ENCODE data around the gene CD300E.
"Not testable (repeated sequence)": the region's sequence is repeated elsewhere in the genome, so short reads cannot be mapped to it uniquely, and the experiment has no call there.

The CD300E gene

DNA sequence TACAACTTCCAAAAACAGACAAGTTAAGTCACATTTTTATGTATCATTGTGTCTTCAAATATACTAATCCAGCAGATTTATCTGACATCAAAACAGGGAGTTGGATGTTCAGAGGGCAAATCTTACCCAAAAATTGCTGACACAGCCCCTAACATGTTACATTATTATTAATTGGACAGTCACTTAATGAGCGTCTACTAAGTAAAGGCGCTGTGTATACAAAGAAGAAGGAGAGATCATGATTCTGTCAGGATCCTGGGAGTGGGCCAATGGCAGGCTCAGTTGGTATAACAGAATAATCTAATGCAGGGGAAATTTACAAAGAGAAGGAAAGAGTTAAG lies 18.4 kb upstream of the CD300E start:
- Mint-ChIP-seq H3K36me3 (no peaks in the 10 kb centered on the region), H3K4me3 (no peak overlapping the region), H3K9me3 (no peaks in the 10 kb centered on the region), H3K4me1 (peaks cover 20% of the 10 kb centered on the region), H3K27ac (no peak overlapping the region)
- ATAC-seq: no peak
- no peak for DNase-seq (ENCODE audit: low spot score in 2 of 2)

DNA sequence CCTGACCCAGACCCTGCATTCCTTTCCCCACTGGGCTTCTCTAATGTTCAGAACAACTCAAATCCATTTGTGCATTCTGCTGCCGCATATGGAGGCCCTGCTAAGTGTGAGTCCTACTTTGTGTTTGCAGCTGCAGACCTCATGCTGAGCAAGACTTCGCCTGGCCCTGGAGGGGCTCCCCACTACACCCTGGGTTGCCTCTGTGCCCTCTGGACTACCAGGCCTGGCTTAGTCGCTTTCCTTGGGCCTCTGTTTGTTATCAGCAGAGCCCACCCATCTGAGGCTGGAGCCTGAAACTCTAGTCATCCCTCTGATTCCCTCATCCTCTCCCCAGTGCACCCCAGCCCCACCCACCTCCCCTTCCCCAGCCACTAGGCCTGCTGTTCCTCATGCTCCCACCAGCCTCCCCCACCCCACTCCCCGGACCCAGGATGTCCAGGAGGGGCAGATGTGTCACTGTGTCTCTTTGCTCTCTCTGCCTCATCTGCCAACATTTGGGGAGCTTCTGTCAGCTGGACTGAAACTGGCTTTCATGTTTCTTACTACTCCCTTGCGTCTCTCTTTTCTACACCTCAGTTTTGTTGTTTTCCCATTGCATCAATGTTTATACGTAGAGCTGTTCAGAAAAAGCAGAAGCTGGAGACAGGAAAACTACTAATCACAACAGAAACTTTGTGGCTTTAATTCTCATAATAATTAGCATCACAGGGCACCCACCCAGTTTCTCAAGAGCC lies 17.9 kb upstream of the CD300E start:
- ATAC-seq: no peak
- H3K27ac Mint-ChIP-seq: no peak overlapping the region
- no peaks in the 10 kb centered on the region for H3K36me3 Mint-ChIP-seq
- H3K9me3 Mint-ChIP-seq: no peaks in the 10 kb centered on the region
- no peak overlapping the region for H3K4me3 Mint-ChIP-seq
- DNase-seq (ENCODE audit: low spot score in 2 of 2): no peak
- peaks cover 20% of the 10 kb centered on the region for H3K4me1 Mint-ChIP-seq

DNA sequence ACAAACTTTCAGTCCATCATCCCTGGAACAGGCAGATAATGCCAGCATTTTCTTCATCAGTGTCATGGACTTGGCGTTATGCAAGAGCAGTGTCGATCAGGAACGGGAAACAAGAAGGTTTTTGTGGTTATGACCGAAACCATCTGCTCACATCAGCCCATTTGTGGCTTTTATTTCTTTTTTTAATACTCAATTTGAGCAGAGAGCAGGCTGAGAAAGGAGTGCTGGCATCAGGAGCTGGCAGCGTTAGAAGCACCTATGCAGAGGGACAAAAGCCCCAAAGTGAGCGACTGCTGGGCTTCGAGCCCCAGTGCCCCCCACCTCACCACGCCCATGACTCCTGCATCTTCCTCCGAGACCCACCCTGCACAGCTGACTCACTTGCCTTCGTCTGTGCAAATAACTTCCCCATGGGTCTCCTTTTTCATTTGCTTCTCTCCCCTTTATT lies 16.2 kb upstream of the CD300E start:
- no peak overlapping the region for H3K27ac Mint-ChIP-seq
- ATAC-seq: peak; percentile 53
- H3K9me3 Mint-ChIP-seq: no peaks in the 10 kb centered on the region
- no peak for DNase-seq (ENCODE audit: low spot score in 2 of 2)
- H3K4me1 Mint-ChIP-seq: peaks cover 20% of the 10 kb centered on the region
- H3K36me3 Mint-ChIP-seq: no peaks in the 10 kb centered on the region
- H3K4me3 Mint-ChIP-seq: no peak overlapping the region

DNA sequence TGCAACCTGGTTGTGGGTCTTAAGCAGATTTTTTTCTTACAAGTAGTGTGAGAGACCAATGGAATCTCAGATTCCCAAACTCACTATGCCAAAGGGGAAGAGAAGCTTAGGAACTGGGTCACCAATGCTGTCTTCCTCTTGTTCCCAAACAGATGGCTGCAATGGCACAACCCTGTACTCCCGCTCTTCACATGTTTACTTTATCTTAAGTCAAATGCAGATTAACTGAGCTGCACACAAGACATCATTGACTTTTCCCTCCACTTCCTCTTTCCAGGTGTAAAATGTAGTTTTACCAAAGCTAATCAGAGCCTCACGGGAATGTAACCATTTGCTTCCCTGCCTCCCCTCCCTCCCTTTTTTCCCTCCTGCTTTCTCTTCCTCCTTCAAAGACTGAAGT lies 14.4 kb upstream of the CD300E start:
- ATAC-seq (no peak), DNase-seq (ENCODE audit: low spot score in 2 of 2) (no peak)
- Mint-ChIP-seq H3K4me3 (no peak overlapping the region), H3K9me3 (no peaks in the 10 kb centered on the region), H3K36me3 (no peaks in the 10 kb centered on the region), H3K27ac (no peak overlapping the region), H3K4me1 (peaks cover 20% of the 10 kb centered on the region)

DNA sequence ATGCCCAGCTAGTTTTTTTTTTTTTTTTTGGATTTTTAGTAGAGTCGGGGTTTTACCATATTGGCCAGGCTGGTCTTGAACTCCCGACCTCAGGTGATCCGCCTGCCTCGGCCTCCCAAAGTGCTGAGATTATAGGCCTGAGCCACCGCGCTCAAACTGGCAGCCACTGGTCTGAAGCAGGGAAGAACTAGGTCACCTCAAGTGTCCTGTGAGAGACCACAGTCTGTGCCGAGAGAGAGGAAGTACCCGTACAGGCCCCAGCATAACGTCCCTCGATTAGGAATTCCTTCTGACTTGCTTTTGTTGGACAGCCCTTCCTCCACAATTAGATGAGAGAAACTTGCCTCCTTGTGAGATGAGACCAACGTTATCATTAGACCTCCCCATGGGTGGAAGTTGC lies 13.7 kb upstream of the CD300E start:
- H3K4me1 Mint-ChIP-seq: peaks cover 21% of the 10 kb centered on the region
- DNase-seq (ENCODE audit: low spot score in 2 of 2): no peak
- ATAC-seq: no peak
- H3K27ac Mint-ChIP-seq: no peak overlapping the region
- no peaks in the 10 kb centered on the region for H3K36me3 Mint-ChIP-seq
- no peak overlapping the region for H3K4me3 Mint-ChIP-seq
- no peaks in the 10 kb centered on the region for H3K9me3 Mint-ChIP-seq

DNA sequence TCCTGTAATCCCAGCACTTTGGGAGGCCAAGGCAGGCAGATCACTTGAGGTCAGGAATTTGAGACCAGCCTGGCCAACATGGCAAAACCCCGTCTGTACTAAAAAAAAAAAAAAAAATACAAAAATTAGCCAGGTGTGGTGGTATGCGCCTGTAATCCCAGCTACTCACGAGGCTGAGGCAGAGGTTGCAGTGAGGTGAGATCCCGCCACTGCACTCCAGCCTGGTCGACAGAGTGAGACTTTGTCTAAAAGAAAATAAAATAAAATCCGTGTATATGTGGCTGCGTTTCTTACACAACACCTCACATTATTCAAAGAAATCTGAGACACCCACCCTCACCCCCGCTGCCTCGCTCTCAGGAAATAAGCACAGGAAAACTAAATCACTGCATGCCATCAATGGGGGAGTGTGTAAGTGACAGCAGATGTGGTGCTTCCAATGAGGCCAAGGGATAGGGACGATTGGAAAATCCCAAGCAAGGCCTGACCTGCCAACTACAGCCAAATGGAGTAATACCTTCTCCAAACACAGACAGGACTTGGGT lies 13.1 kb upstream of the CD300E start:
- H3K4me1 Mint-ChIP-seq: peaks cover 23% of the 10 kb centered on the region

DNA sequence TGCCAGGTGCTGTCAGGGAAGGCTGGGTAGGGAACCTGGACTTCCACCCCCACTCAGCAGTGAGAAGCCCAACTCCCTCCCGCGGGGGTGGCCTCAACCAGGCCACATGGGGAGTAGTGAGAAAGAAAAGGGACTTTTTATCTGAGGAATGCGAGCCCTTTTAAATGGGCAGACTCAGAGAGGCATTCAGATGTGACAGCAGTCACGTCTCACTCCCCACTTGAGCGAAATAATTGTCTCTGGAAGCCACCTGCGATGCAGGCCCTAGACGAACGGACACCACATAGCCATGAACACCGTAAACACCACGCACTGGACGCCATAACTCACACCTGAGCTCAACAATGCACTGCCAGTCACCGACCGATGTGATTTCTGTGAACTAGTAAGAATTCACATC lies 11.9 kb upstream of the CD300E start:
- Mint-ChIP-seq H3K27ac (no peak overlapping the region), H3K4me1 (peaks cover 19% of the 10 kb centered on the region), H3K9me3 (no peaks in the 10 kb centered on the region), H3K36me3 (no peaks in the 10 kb centered on the region), H3K4me3 (no peak overlapping the region)
- ATAC-seq (no peak), DNase-seq (ENCODE audit: low spot score in 2 of 2) (no peak)

More for the DNA sequence above, 13.1 kb upstream of the CD300E start:
- DNase-seq (ENCODE audit: low spot score in 2 of 2); H3K9me3 Mint-ChIP-seq; H3K27ac Mint-ChIP-seq; ATAC-seq; H3K36me3 Mint-ChIP-seq; H3K4me3 Mint-ChIP-seq: not testable (repeated sequence)

DNA sequence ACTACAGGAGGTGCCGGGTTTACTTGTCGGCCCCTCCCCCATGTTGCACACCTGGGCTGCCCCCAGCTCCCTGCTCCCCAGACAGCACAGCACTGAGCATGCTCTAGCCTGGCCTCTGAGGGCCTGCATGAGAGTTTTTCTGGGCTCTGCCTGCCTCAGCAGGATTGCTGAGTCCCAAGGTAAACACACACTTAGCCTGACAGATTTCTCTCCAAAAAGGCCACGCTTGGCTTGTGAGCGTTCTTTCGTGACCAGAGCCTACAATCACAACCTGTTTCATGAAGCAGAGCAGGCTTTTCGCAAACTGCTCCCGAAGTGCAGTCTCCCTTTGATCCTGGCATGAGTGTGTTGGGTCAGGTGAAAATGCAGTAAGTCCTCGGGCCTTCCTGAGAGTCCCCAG lies 9.8 kb upstream of the CD300E start:
- ATAC-seq (no peak), DNase-seq (ENCODE audit: low spot score in 2 of 2) (no peak)
- Mint-ChIP-seq H3K4me3 (no peak overlapping the region), H3K36me3 (no peaks in the 10 kb centered on the region), H3K9me3 (no peaks in the 10 kb centered on the region), H3K27ac (no peak overlapping the region), H3K4me1 (peaks cover 8% of the 10 kb centered on the region)

DNA sequence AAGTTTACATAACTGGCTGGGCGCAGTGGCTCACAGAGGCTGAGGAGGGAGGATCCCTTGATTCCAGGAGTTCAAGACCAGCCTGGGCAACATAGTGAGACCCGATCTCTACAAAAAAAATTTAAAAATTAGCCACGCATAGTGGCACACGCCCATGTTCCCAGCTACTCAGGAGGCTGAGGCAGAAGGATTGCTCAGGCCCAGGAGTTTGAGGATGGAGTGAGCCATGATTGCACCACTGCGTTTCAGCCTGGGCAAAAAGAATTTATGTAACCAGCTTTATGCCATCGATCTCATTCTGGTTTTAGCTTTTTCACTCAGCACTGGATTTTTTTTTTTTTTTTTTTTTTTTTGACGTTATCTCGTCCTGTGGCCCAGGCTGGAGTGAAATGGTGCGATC lies 9.1 kb upstream of the CD300E start:
- no peak for DNase-seq (ENCODE audit: low spot score in 2 of 2)
- H3K36me3 Mint-ChIP-seq: no peaks in the 10 kb centered on the region
- H3K4me1 Mint-ChIP-seq: peaks cover 8% of the 10 kb centered on the region
- no peak for ATAC-seq
- H3K4me3 Mint-ChIP-seq: no peak overlapping the region
- no peak overlapping the region for H3K27ac Mint-ChIP-seq
- no peaks in the 10 kb centered on the region for H3K9me3 Mint-ChIP-seq

DNA sequence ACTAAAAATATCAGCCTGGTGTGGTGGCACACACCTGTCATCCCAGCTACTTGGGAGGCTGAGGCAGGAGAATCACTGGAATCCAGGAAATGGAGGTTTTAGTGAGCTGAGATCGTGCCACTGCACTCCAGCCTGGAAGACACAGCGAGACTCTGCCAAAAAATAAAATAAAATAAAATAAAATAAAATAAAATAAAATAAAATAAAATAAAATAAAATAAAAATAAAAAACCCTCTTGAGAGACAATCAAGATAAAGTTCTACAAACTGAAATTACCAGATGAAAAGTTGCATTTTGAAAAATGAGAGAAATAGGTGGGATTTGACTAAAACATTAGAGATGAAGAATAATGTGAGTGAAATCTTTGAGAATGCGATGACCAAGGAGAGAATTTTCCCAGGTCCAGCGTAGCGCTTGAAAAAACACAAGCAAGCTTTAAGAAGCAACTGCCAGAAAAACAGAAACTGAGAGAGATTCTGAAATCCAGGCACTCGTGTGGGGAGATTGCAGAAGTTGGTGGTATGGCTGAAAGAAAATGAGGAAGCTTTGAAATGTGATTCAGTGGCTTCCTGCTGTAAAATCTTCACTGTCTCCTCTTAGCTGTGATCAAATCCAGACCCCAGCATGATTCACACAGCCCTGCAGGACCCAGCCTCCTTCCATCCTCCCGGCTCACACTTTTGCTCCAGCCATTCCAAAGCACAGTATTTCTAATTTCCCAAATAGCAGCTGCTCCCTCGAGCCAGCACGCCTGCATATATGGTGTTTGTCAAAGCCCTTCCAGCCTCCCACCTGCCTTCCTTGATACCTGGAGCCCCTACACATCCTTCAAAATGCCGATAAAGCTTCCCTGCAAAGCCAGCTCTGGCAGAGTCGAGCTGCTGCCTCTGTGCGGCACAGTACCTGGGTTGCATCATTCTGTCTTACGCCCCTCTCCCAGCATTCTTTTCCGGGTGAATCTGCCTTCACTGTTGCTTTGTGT lies 8.2 kb upstream of the CD300E start:
- Mint-ChIP-seq H3K4me1 (peaks cover 8% of the 10 kb centered on the region), H3K36me3 (no peaks in the 10 kb centered on the region), H3K4me3 (no peak overlapping the region), H3K9me3 (no peaks in the 10 kb centered on the region), H3K27ac (no peak overlapping the region)
- ATAC-seq (no peak), DNase-seq (ENCODE audit: low spot score in 2 of 2) (no peak)

DNA sequence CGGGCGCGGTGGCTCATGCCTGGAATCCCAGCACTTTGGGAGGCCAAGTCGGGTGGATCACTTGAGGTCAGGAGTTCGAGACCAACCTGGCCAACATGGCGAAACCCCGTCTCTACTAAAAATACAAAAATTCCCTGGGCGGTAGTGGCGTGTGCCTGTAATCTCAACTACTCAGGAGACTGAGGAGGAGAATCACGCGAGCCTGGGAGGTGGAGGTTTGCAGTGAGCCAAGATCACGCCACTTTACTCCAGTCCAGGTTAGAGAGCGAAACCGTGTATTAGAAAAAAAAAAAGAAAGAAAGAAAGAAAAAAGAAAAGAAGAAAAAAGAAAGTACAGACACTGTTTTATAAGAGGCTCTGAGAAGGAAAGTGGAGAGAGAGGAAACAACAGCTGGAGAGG lies 6.7 kb upstream of the CD300E start:
- ATAC-seq; H3K36me3 Mint-ChIP-seq; H3K4me3 Mint-ChIP-seq; H3K9me3 Mint-ChIP-seq; H3K4me1 Mint-ChIP-seq; DNase-seq (ENCODE audit: low spot score in 2 of 2): not testable (repeated sequence)
- peak overlapping the region; percentile 27 for H3K27ac Mint-ChIP-seq

DNA sequence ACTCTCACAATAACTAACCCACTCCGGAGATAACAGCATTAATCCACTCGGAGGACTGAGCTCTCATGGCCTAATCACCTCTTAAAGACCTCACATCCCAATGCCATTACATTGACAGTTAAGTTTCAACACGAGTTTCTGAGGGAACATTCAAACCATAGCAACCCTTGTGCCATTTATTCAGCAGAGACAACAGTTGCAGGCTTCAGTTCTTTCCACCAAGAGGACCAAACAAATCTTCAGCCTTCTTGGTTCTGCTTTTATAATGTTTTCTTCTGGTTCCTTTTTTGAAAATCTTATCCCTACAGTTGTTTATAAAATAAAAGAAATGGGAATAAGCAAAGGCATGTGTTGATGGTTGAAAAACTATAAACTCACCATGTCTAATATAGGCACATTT lies 2.1 kb upstream of the CD300E start:
- H3K9me3 Mint-ChIP-seq: no peaks in the 10 kb centered on the region
- ATAC-seq (no peak), DNase-seq (ENCODE audit: low spot score in 2 of 2) (no peak)
- H3K36me3 Mint-ChIP-seq: no peaks in the 10 kb centered on the region
- H3K4me3 Mint-ChIP-seq: no peak overlapping the region
- no peaks in the 10 kb centered on the region for H3K4me1 Mint-ChIP-seq
- no peak overlapping the region for H3K27ac Mint-ChIP-seq

DNA sequence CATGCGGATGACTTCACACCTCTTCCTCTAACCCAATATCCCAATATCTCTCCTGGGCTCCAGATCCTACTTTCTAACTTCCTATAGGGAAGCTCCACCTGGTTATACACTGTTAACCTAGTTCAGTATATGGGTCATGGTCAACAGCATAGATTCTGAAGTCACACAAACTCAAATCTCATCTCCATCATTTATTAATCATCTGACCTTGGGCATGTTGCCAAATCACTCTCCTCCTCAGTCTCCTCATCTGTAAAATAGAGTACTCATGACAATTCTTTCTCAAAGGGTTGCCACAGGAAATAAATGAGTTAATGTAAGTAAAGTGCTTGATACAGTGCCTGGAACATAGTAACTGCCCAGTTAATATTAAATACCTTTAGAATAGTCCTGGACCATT lies 593 bp upstream of the CD300E start:
- DNase-seq (ENCODE audit: low spot score in 2 of 2): no peak
- no peak overlapping the region for H3K4me3 Mint-ChIP-seq
- H3K4me1 Mint-ChIP-seq: no peaks in the 10 kb centered on the region
- no peak for ATAC-seq
- no peak overlapping the region for H3K27ac Mint-ChIP-seq
- no peaks in the 10 kb centered on the region for H3K36me3 Mint-ChIP-seq
- H3K9me3 Mint-ChIP-seq: no peaks in the 10 kb centered on the region

DNA sequence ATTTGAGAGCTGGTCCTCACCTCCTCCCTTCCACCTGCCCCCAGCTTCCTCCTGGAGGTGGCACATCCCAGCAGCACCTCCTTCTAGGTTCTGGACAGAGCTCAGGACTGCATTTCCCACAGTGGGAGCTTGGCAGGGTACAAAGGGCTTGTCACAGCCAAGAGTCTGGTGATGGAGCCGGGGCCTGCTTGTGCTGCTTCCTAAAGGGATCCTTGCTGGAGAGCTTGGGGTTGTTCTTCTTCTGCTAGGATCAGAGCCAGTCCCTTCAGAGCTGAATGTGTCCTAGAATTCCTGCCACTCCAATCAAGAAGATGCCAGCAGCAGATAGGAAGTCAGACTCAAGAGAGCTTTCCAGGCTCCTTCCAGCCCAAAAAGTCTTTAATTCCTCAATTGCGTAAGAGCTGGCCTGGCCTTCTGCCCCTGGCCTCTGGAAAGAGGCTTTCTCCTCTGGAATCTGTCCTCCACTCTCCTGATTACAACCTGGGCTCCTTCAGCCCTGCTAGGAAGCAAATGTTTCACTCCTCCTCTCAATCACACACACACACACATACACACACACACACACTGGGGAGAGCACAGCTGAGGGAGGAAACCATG lies 4.4 kb downstream of the CD300E start:
- Mint-ChIP-seq H3K27ac (no peak overlapping the region), H3K36me3 (no peaks in the 10 kb centered on the region), H3K4me3 (no peak overlapping the region), H3K9me3 (no peaks in the 10 kb centered on the region), H3K4me1 (no peaks in the 10 kb centered on the region)
- no peak for ATAC-seq
- DNase-seq (ENCODE audit: low spot score in 2 of 2): no peak

DNA sequence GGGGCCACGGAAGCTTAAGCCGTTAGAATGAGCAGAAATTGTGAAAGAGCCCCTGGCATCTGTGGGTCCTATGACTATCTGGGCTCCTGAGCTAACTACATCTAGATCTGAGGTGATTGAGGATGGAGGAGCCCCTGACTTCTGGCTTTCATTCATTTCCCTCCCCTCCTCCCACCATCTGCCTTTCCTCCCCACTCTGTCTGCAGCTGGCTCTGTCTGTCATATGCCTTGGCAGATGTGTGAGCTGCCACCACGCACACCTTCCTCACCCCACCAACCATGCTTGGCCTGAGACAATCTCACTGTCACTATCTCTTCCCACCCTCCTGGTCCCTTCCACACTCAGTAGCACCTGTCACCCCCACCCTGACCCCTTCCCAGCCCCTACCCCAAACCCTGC lies 5.1 kb downstream of the CD300E start:
- H3K4me3 Mint-ChIP-seq: no peak overlapping the region
- H3K4me1 Mint-ChIP-seq: peaks cover 1% of the 10 kb centered on the region
- no peaks in the 10 kb centered on the region for H3K9me3 Mint-ChIP-seq
- ATAC-seq (no peak), DNase-seq (ENCODE audit: low spot score in 2 of 2) (no peak)
- no peaks in the 10 kb centered on the region for H3K36me3 Mint-ChIP-seq
- H3K27ac Mint-ChIP-seq: no peak overlapping the region

All from stimulated activated effector memory CD8-positive, alpha-beta T cell treated with anti-CD3 and anti-CD28 coated beads, Interleukin-12 subunit alpha, Interleukin-12 subunit beta, amount 100 ng/mL, for 72 hours (primary cell).